Mucosa of gallbladder (tissue), 1 donor: ENCODE results near the gene PAGE2B. TPM values are rescaled to one million over a fixed set of nuclear protein-coding genes. Genes with fewer than 3 reads are reported as not detected.
"Not testable (repeated sequence)": the region's sequence is repeated elsewhere in the genome, so short reads cannot be mapped to it uniquely, and the experiment has no call there.

ENCODE experiments used
- DNase-seq: peaks from one replicate; pipeline ENCODE4 v3.0.0-alpha.2; 2020; ENCODE audit warnings: low spot score
- total RNA-seq: library from RNA; stranded (reverse); gene quantifications from one replicate; pipeline ENCODE4 v1.2.1, GENCODE V29; 2021
- donor health status: DM: no; HTN: no; CAD: no.

PAGE2B gene
- total RNA-seq, 1 donor from 2014 or later = not detected

- no peak for DNase-seq
These were observed 34.5 kb downstream of the PAGE2B start for GRCh38 chrX:55109306-55109705.

- no peak for DNase-seq
These were observed 36.9 kb downstream of the PAGE2B start for GRCh38 chrX:55111578-55112254.

- not testable (repeated sequence) for DNase-seq
These were observed 41.8 kb downstream of the PAGE2B start for GRCh38 chrX:55116589-55116988.

GRCh38 chrX:55118574-55118973, 43.7 kb downstream of the PAGE2B start:
- no peak for DNase-seq

GRCh38 chrX:55119271-55119670, 44.4 kb downstream of the PAGE2B start:
- DNase-seq = no peak

- no peak for DNase-seq
These were observed 44.9 kb downstream of the PAGE2B start for GRCh38 chrX:55119712-55120111.

- DNase-seq = no peak
These were observed 46.0 kb downstream of the PAGE2B start for GRCh38 chrX:55120761-55121358.

- no peak for DNase-seq
These were observed 49.1 kb downstream of the PAGE2B start for GRCh38 chrX:55123900-55124299.

GRCh38 chrX:55127692-55128091, 52.9 kb downstream of the PAGE2B start:
- DNase-seq = no peak

Other genes starting within 250 kb of the PAGE2B start
- 11.1 TPM for gene TRO, start 154.2 kb upstream of the PAGE2B start, total RNA-seq
- gene PFKFB1, start 80.8 kb upstream of the PAGE2B start, total RNA-seq = 0.12 TPM
- gene APEX2, start 74.7 kb upstream of the PAGE2B start, total RNA-seq = 16.3 TPM
- gene ALAS2, start 44.1 kb upstream of the PAGE2B start, total RNA-seq = 0.78 TPM
- gene PAGE2, start 14.0 kb downstream of the PAGE2B start, total RNA-seq = not detected
- gene PAGE5, start 145.3 kb downstream of the PAGE2B start, total RNA-seq = not detected
- gene PAGE3, start 189.9 kb downstream of the PAGE2B start, total RNA-seq = not detected